Erythroblast (primary cell): ENCODE data around the gene PADI4.
"Not testable (repeated sequence)": the region's sequence is repeated elsewhere in the genome, so short reads cannot be mapped to it uniquely, and the experiment has no call there.

Experiments used
- GATA1 ChIP-seq: IDR thresholded peaks from 2 replicates; pipeline ENCODE4 v1.6.1; 2011; ENCODE audit warnings: low read depth, mild to moderate bottlenecking, control low read depth, low read length, moderate library complexity
- POLR2A ChIP-seq: IDR thresholded peaks from 2 replicates; pipeline ENCODE4 v1.6.1; 2011; ENCODE audit warnings: mild to moderate bottlenecking, low read length

DNA sequence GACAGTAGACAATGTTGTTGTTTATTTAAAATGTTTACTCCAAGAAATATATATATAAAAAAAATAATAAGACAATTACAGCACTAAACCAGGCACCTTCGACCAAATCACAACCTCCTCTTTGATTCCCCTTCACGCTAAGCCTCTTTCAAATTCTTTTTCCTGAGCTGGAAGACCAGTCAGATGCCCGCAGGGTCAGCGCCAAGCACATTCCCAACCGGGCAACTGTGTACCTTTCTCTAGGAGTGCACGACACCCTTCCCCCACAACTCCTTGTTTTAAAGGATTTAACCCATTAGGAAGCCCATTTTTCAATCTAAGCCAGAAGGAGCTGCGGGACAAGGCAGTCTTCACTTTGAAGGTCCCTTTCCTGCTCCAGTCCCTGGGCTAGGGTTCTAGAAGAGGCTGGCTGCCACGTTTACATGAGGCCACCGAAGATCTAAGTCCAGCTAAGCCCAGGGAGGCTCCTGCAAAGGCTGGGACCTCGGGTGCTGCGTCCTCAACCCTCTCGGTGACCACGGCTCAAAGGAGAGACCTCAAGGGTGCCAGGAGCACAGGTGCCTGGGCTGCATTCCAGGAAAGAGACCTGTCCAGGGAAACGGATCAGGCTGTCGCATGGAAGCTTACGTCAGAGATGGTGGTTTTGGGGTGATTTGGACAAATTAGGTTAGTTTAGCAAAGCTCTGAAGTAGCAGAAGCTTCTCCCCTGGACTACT is 98.9 kb downstream of the PADI4 start:
- not testable (repeated sequence) for TF ChIP-seq POLR2A, GATA1
